GM10847 (cell line): Measurements from ENCODE around the gene DNAJB12.

ENCODE experiments used
- POLR2A ChIP-seq: IDR thresholded peaks from 2 replicates; pipeline ENCODE4 v1.6.1; 2011; ENCODE audit not compliant: insufficient read length; ENCODE audit errors: extremely low read depth

Gene DNAJB12

GRCh38 chr10:72291019-72291532 lies 63.6 kb downstream of the DNAJB12 start:
- TF ChIP-seq POLR2A: no peak

- TF ChIP-seq POLR2A: no peak
Measured at GRCh38 chr10:72285972-72286521, 68.7 kb downstream of the DNAJB12 start.

- no peak for TF ChIP-seq POLR2A
Measured at GRCh38 chr10:72283131-72283530, 71.6 kb downstream of the DNAJB12 start.
